HepG2 (cell line): ENCODE data around the gene LTC4S. TPM values are rescaled to one million over a fixed set of nuclear protein-coding genes. Genes with fewer than 3 reads are reported as not detected.

Source experiments
- AHR ChIP-seq: IDR thresholded peaks from 2 replicates; pipeline ENCODE4 v1.6.1; 2018; ENCODE audit warnings: missing genetic modification reagents, missing compliant biosample characterization
- BRCA1 ChIP-seq: sonication (generic); formaldehyde crosslinking; IDR thresholded peaks from 2 replicates; pipeline ENCODE4 v1.4.0; 2020; ENCODE audit warnings: missing genetic modification reagents
- CTCF ChIP-seq: sonication (generic); formaldehyde crosslinking; IDR thresholded peaks from 2 replicates; pipeline ENCODE4 v1.5.0; 2020; ENCODE audit warnings: mild to moderate bottlenecking, missing genetic modification reagents, moderate library complexity
- FOXC1 ChIP-seq: sonication (generic); formaldehyde crosslinking; IDR thresholded peaks from 2 replicates; pipeline ENCODE4 v1.8.0; 2022; ENCODE audit warnings: mild to moderate bottlenecking, missing genetic modification reagents, borderline replicate concordance
- HCFC1 ChIP-seq: fragments of 150-350 bp; IDR thresholded peaks from 2 replicates; pipeline ENCODE4 v1.6.1; 2014; ENCODE audit warnings: low read depth, low read length
- HIC2 ChIP-seq: sonication (generic); formaldehyde crosslinking; IDR thresholded peaks from 2 replicates; pipeline ENCODE4 v1.9.0; 2022; ENCODE audit warnings: low read depth, missing genetic modification reagents
- KDM6A ChIP-seq: IDR thresholded peaks from 2 replicates; pipeline ENCODE4 v1.6.1; 2016; ENCODE audit warnings: low read depth
- NCOA5 ChIP-seq: sonication (generic); formaldehyde crosslinking; IDR thresholded peaks from 2 replicates; pipeline ENCODE4 v1.4.0; 2020; ENCODE audit warnings: missing genetic modification reagents
- NR1H2 ChIP-seq: sonication (generic); formaldehyde crosslinking; IDR thresholded peaks from 2 replicates; pipeline ENCODE4 v1.8.1; 2022; ENCODE audit warnings: low read depth, missing genetic modification reagents, borderline replicate concordance
- PRMT3 ChIP-seq: sonication (generic); formaldehyde crosslinking; IDR thresholded peaks from 2 replicates; pipeline ENCODE4 v1.8.1; 2022; ENCODE audit warnings: low read depth, mild to moderate bottlenecking, moderate library complexity, missing genetic modification reagents, borderline replicate concordance
- TOPORS ChIP-seq: sonication (generic); formaldehyde crosslinking; IDR thresholded peaks from 2 replicates; pipeline ENCODE4 v1.8.0; 2023; ENCODE audit warnings: mild to moderate bottlenecking, missing genetic modification reagents
- U2AF2 ChIP-seq: fragments of 200-400 bp; formaldehyde crosslinking; IDR thresholded peaks from 2 replicates; pipeline ENCODE4 v1.6.1; 2017; ENCODE audit warnings: low read depth, mild to moderate bottlenecking, low read length
- ZBED4 ChIP-seq: sonication (generic); formaldehyde crosslinking; IDR thresholded peaks from 2 replicates; pipeline ENCODE4 v1.4.0; 2020; ENCODE audit warnings: missing genetic modification reagents, borderline replicate concordance
- ZBTB20 ChIP-seq: sonication (generic); formaldehyde crosslinking; IDR thresholded peaks from 2 replicates; pipeline ENCODE4 v1.8.1; 2023; ENCODE audit warnings: missing genetic modification reagents, low read depth, mild to moderate bottlenecking, borderline replicate concordance
- ZEB1 ChIP-seq: IDR thresholded peaks from 2 replicates; pipeline ENCODE4 v1.6.1; 2012; ENCODE audit warnings: mild to moderate bottlenecking, low read depth, inconsistent platforms; ENCODE audit not compliant: insufficient replicate concordance
- ZFP36L2 ChIP-seq: sonication (generic); formaldehyde crosslinking; IDR thresholded peaks from 2 replicates; pipeline ENCODE4 v1.4.0; 2020; ENCODE audit warnings: missing genetic modification reagents
- ZNF317 ChIP-seq: sonication (generic); formaldehyde crosslinking; IDR thresholded peaks from 2 replicates; pipeline ENCODE4 v1.5.0; 2020; ENCODE audit warnings: mild to moderate bottlenecking, missing genetic modification reagents
- ZNF674 ChIP-seq: sonication (generic); formaldehyde crosslinking; IDR thresholded peaks from 2 replicates; pipeline ENCODE4 v1.5.0; 2020; ENCODE audit warnings: low read depth, mild to moderate bottlenecking, missing genetic modification reagents
- ZNF781 ChIP-seq: sonication (generic); formaldehyde crosslinking; IDR thresholded peaks from 2 replicates; pipeline ENCODE4 v1.5.1; 2020; ENCODE audit warnings: borderline replicate concordance, mild to moderate bottlenecking, missing genetic modification reagents; ENCODE audit errors: not compliant biosample characterization
- ZNF782 ChIP-seq: sonication (generic); formaldehyde crosslinking; IDR thresholded peaks from 2 replicates; pipeline ENCODE4 v1.4.0; 2020; ENCODE audit warnings: missing genetic modification reagents, mild to moderate bottlenecking, borderline replicate concordance
- ZNF879 ChIP-seq: sonication (generic); formaldehyde crosslinking; IDR thresholded peaks from 2 replicates; pipeline ENCODE4 v1.8.1; 2023; ENCODE audit warnings: missing genetic modification reagents
- ZSCAN25 ChIP-seq: sonication (generic); formaldehyde crosslinking; IDR thresholded peaks from 2 replicates; pipeline ENCODE4 v1.8.0; 2022; ENCODE audit warnings: mild to moderate bottlenecking, missing genetic modification reagents
- polyA plus RNA-seq, 8 experiments: library from polyadenylated mRNA; depleted of rRNA in 3 of 8; stranded (reverse) in 7 of 8; unstranded in 1 of 8; fragments of >200 nt; fragmentation: Illumina TruSeq in 4 of 8; extraction: Trizol in 4 of 8; gene quantifications; 2 replicates each; pipeline versions ENCODE4 v1.2.1 to v1.2.3, GENCODE V29; 2011 to 2016; ENCODE audit warnings: low read depth in 4 of 8, missing spikeins in 1 of 8, mixed read lengths in 1 of 8; ENCODE audit not compliant: insufficient read depth in 1 of 8
- total RNA-seq, 5 experiments: library from RNA; depleted of rRNA; stranded (reverse); fragments of >200 nt; fragmentation: Illumina TruSeq; extraction: Trizol; gene quantifications; 2 replicates each; pipeline ENCODE4 v1.2.3, GENCODE V29; 2016; ENCODE audit warnings: low read depth in 1 of 5

Gene LTC4S
- total and polyA plus RNA-seq, 2 of the 13 experiments (the other 11 are each of a cell fraction or from before 2014, with no cell fraction given) = 0.35 TPM; not detected in 1

- TF ChIP-seq ZBED4 (CRISPR knock-in tag) (0 out of 2 replicates have a peak, but pooled peaks have one; percentile 66), AHR (no peak), HIC2 (CRISPR knock-in tag) (peak; percentile 52; the same call in 1 of the 2 replicates), TOPORS (CRISPR knock-in tag) (peak; percentile 21), NCOA5 (CRISPR knock-in tag) (peak; percentile 88; the same call in 1 of the 2 replicates), PRMT3 (no peak), ZEB1 (no peak), ZBTB20 (CRISPR knock-in tag) (peak; percentile 42; the same call in 1 of the 2 replicates), ZNF782 (CRISPR knock-in tag) (0 out of 2 replicates have a peak, but pooled peaks have one; percentile 3), KDM6A (CRISPR knock-in tag) (no peak), ZNF879 (CRISPR knock-in tag) (peak; percentile 64; the same call in 1 of the 2 replicates), ZSCAN25 (CRISPR knock-in tag) (peak; percentile 81; the same call in 1 of the 2 replicates), FOXC1 (CRISPR knock-in tag) (peak; percentile 71; the same call in 1 of the 2 replicates), ZFP36L2 (peak; percentile 79; the same call in 1 of the 2 replicates), ZNF781 (peak; percentile 86), ZNF674 (CRISPR knock-in tag) (peak; percentile 91; the same call in 1 of the 2 replicates), HCFC1 (no peak), ZNF317 (peak; percentile 65; the same call in 1 of the 2 replicates), CTCF (CRISPR knock-in tag) (peak; percentile 40), U2AF2 (no peak), NR1H2 (CRISPR knock-in tag) (peak; percentile 72; the same call in 1 of the 2 replicates), BRCA1 (CRISPR knock-in tag) (no peak)
Measured at GRCh38 chr5:179819296-179820126, 25.7 kb downstream of the LTC4S start (continued).
